ENCODE data around the gene MCUB.

- no peak for TF ChIP-seq POLR2A (IDR thresholded peaks at IDR 0.05; ENCODE audit: borderline replicate concordance, extremely low read depth, insufficient read depth, insufficient read length)
- no peak for TF ChIP-seq ELF1 (IDR thresholded peaks at IDR 0.05; ENCODE audit: borderline replicate concordance, low read depth)
- TF ChIP-seq POLR2AphosphoS5 (IDR thresholded peaks at IDR 0.05; ENCODE audit: low read depth, low read length): no peak
- no peak for TF ChIP-seq SRF (IDR thresholded peaks at IDR 0.05; ENCODE audit: low read depth)
- no peak for TF ChIP-seq JUND (IDR thresholded peaks at IDR 0.05)
- TF ChIP-seq, protein P1, sequence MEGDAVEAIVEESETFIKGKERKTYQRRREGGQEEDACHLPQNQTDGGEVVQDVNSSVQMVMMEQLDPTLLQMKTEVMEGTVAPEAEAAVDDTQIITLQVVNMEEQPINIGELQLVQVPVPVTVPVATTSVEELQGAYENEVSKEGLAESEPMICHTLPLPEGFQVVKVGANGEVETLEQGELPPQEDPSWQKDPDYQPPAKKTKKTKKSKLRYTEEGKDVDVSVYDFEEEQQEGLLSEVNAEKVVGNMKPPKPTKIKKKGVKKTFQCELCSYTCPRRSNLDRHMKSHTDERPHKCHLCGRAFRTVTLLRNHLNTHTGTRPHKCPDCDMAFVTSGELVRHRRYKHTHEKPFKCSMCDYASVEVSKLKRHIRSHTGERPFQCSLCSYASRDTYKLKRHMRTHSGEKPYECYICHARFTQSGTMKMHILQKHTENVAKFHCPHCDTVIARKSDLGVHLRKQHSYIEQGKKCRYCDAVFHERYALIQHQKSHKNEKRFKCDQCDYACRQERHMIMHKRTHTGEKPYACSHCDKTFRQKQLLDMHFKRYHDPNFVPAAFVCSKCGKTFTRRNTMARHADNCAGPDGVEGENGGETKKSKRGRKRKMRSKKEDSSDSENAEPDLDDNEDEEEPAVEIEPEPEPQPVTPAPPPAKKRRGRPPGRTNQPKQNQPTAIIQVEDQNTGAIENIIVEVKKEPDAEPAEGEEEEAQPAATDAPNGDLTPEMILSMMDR (IDR thresholded peaks at IDR 0.05 in 2 of 3, conservative IDR thresholded peaks at IDR 0.05 in 1 of 3; ENCODE audit: borderline replicate concordance in 1 of 3, insufficient read depth in 1 of 3, low read depth in 2 of 3, low read length in 2 of 3): no peak
- no peak for TF ChIP-seq ATF3 (IDR thresholded peaks at IDR 0.05)
- TF ChIP-seq EZH2 (IDR thresholded peaks at IDR 0.05): no peak
- TF ChIP-seq, protein P2, sequence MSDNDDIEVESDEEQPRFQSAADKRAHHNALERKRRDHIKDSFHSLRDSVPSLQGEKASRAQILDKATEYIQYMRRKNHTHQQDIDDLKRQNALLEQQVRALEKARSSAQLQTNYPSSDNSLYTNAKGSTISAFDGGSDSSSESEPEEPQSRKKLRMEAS (IDR thresholded peaks at IDR 0.05): no peak
Measured at GRCh38 chr4:109701566-109702410, 141.7 kb downstream of the MCUB start.
